ENCODE data around the gene DHX30.

The DHX30 gene

DNA sequence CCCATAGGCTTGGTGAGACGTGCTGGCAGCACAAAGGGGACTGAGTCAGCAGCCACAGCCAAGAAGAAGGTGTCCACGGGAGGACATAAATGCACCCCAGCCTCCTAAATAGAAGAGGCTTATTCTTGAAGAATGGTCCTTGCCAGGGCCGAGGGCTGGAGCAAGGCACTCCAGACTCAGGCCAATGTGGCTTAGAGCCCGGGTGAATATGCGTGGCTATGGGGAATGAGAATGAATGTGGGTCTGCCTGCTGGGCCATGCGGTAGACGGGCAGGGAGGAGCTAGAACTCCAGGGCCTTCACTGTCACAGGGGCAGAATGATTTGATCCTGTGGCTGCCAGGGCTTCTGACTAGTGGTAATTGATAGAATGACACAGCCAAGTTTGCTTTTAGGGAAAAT, 34.0 kb downstream of the DHX30 start:
- no peak overlapping the region for H3K4me3 ChIP-seq
- H3K9me3 ChIP-seq (replicated peaks in 1 of 11) = no peaks in the 10 kb centered on the region
- no peak overlapping the region for H3K27ac ChIP-seq
- TF ChIP-seq Cebpa-rat (IDR thresholded peaks at IDR 0.05) = no peak
- H3K4me1 ChIP-seq = no peaks in the 10 kb centered on the region
- peaks cover 96 to 100% (median 100%) of the 10 kb centered on the region in 11 experiments for H3K36me3 ChIP-seq
- peaks cover 16 to 100% (median 93%) of the 10 kb centered on the region in 11 experiments; a peak in 21 of 22 replicates for H4K20me1 ChIP-seq
- no peak overlapping the region for H3K4me2 ChIP-seq
- no peaks in the 10 kb centered on the region for H3K27me3 ChIP-seq
- H3K9ac ChIP-seq = no peak overlapping the region

DNA sequence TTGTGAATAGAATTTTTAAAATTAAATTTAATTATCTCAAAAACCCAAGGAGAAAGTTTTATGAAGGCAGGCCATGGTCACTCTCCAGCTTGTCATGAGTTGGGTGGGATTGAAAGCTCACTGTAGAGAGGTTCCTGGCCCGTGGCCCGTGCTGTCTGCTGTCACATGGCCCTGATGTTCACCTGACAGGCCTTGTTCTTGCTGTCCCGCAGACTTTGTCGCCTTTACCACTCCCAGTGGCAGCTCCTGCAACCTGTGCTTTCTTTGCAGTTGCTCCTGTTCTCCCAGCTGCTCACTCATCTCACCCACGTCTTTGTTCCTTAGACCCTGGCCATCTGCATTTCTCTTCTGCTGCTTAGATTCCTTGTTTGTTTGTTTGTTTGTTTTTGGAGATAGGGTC, 35.6 kb downstream of the DHX30 start:
- no peak overlapping the region for H3K4me2 ChIP-seq
- H3K9ac ChIP-seq = no peak overlapping the region
- H3K4me3 ChIP-seq = no peak overlapping the region
- no peak for TF ChIP-seq Cebpa-rat (IDR thresholded peaks at IDR 0.05)
- peaks cover 16 to 100% (median 95%) of the 10 kb centered on the region in 11 experiments; a peak in 21 of 22 replicates for H4K20me1 ChIP-seq
- H3K36me3 ChIP-seq = peaks cover 96 to 100% (median 100%) of the 10 kb centered on the region in 11 experiments
- no peaks in the 10 kb centered on the region for H3K27me3 ChIP-seq
- H3K4me1 ChIP-seq = no peaks in the 10 kb centered on the region
- no peaks in the 10 kb centered on the region for H3K9me3 ChIP-seq (replicated peaks in 1 of 11)
- no peak overlapping the region for H3K27ac ChIP-seq

DNA sequence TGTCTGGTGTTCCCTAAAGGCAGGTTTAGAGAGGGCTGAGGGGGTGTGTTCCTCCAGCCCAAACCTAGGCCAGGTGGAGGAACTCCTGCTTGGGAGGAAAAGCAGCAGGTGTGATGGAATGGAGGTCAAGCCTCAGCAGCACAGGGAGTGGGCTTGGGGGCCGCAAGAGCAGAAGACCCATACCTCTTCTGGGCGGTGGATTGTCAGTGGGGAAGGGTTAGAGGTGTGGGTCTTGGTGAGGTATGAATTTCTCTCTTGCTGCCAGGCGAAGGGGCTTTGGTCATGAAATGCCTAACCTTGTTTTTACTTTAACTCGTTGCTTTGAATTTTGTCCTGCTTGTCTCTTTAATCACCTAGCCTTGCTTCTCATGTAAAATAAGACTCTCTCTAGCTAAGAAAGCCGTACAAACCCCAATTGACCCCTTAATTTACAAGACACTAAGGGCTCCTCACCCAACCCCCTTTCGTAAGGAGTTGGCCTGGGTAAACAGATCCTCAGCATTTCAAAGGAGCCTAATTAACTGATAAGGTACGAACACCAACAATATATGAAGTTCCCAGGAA, 38.9 kb downstream of the DHX30 start:
- H3K4me2 ChIP-seq = no peak overlapping the region
- no peak overlapping the region for H3K27ac ChIP-seq
- H3K36me3 ChIP-seq = peaks cover 96 to 100% (median 100%) of the 10 kb centered on the region in 11 experiments
- H3K4me3 ChIP-seq = no peak overlapping the region
- H3K9ac ChIP-seq = no peak overlapping the region
- no peaks in the 10 kb centered on the region for H3K27me3 ChIP-seq
- peaks cover 25 to 100% (median 96%) of the 10 kb centered on the region in 11 experiments; a peak in 21 of 22 replicates for H4K20me1 ChIP-seq
- no peaks in the 10 kb centered on the region for H3K4me1 ChIP-seq
- no peak for TF ChIP-seq Cebpa-rat (IDR thresholded peaks at IDR 0.05)
- no peaks in the 10 kb centered on the region for H3K9me3 ChIP-seq (replicated peaks in 1 of 11)

DNA sequence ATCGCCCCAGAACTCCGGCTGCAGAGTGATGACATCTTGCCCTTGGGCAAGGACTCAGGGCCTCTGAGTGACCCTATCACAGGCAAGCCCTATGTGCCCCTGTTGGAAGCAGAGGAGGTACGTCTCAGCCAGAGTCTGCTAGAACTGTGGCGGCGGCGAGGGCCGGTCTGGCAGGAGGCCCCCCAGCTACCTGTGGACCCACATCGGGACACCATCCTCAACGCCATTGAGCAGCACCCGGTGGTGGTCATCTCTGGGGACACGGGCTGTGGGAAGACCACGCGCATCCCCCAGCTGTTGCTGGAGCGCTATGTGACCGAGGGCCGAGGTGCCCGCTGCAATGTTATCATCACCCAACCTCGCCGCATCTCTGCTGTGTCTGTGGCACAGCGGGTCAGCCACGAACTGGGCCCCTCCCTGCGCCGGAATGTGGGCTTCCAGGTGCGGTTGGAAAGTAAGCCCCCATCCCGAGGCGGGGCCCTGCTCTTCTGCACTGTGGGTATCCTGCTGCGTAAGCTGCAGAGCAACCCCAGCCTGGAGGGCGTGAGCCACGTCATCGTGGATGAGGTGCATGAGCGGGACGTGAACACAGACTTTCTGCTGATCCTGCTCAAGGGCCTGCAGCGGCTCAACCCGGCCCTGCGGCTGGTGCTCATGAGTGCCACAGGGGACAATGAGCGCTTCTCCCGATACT, 43.4 kb downstream of the DHX30 start:
- Histone ChIP-seq H3K4me2 (no peak overlapping the region), H4K20me1 (peaks cover 38 to 100% (median 96%) of the 10 kb centered on the region in 11 experiments; a peak in 21 of 22 replicates), H3K27ac (no peak overlapping the region), H3K27me3 (no peaks in the 10 kb centered on the region), H3K4me3 (no peak overlapping the region), H3K4me1 (peaks cover 10 to 30% (median 27%) of the 10 kb centered on the region in 10 experiments), H3K9ac (no peak overlapping the region), H3K36me3 (peaks cover 97 to 100% (median 100%) of the 10 kb centered on the region in 11 experiments), H3K9me3 (replicated peaks in 1 of 11) (no peaks in the 10 kb centered on the region)
- TF ChIP-seq Cebpa-rat (IDR thresholded peaks at IDR 0.05) = no peak

DNA sequence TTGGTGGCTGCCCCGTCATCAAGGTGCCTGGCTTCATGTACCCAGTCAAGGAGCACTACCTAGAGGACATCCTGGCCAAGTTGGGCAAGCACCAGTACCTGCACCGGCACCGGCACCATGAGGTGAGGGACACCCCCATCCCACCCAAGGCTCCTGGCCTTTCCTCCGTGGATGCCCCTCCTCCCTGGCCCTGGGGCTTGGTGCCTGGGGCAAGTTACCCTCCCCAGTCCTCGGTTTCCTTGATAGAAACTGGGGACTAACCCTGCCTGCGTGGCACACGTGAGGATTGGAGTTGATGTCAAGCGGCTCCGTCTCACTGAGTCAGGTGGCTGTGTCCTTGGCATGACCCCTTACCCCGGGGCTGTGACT, 43.9 kb downstream of the DHX30 start:
- peaks cover 43 to 100% (median 96%) of the 10 kb centered on the region in 11 experiments; a peak in 21 of 22 replicates for H4K20me1 ChIP-seq
- no peak overlapping the region for H3K9ac ChIP-seq
- no peak for TF ChIP-seq Cebpa-rat (IDR thresholded peaks at IDR 0.05)
- H3K4me3 ChIP-seq = no peak overlapping the region
- no peaks in the 10 kb centered on the region for H3K9me3 ChIP-seq (replicated peaks in 1 of 11)
- no peak overlapping the region for H3K4me2 ChIP-seq
- peaks cover 96 to 100% (median 100%) of the 10 kb centered on the region in 11 experiments for H3K36me3 ChIP-seq
- no peak overlapping the region for H3K27ac ChIP-seq
- no peaks in the 10 kb centered on the region for H3K27me3 ChIP-seq
- peaks cover 16 to 36% (median 33%) of the 10 kb centered on the region in 10 experiments for H3K4me1 ChIP-seq

DNA sequence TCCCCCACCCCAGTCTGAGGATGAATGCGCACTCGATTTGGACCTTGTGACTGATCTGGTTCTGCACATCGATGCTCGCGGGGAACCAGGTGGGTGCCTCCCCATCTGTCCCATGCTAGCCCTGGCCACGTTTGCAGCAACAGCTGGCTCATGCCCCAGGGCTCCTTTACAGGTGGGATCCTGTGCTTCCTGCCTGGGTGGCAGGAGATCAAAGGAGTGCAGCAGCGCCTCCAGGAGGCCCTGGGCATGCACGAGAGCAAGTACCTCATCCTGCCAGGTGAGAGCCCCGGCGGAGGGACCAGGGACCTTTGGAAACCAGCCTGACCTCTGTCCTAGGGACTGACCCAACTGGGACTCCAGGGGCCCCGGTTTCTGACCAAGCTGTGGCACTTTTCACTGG, 44.3 kb downstream of the DHX30 start:
- Histone ChIP-seq H3K4me2 (no peak overlapping the region), H4K20me1 (peaks cover 44 to 100% (median 99%) of the 10 kb centered on the region in 11 experiments; a peak in 21 of 22 replicates), H3K27ac (no peak overlapping the region), H3K36me3 (peaks cover 96 to 100% (median 100%) of the 10 kb centered on the region in 11 experiments), H3K27me3 (no peaks in the 10 kb centered on the region), H3K9ac (no peak overlapping the region), H3K4me1 (peaks cover 20 to 40% (median 37%) of the 10 kb centered on the region in 10 experiments), H3K4me3 (no peak overlapping the region), H3K9me3 (replicated peaks in 1 of 11) (no peaks in the 10 kb centered on the region)
- TF ChIP-seq Cebpa-rat (IDR thresholded peaks at IDR 0.05) = no peak

DNA sequence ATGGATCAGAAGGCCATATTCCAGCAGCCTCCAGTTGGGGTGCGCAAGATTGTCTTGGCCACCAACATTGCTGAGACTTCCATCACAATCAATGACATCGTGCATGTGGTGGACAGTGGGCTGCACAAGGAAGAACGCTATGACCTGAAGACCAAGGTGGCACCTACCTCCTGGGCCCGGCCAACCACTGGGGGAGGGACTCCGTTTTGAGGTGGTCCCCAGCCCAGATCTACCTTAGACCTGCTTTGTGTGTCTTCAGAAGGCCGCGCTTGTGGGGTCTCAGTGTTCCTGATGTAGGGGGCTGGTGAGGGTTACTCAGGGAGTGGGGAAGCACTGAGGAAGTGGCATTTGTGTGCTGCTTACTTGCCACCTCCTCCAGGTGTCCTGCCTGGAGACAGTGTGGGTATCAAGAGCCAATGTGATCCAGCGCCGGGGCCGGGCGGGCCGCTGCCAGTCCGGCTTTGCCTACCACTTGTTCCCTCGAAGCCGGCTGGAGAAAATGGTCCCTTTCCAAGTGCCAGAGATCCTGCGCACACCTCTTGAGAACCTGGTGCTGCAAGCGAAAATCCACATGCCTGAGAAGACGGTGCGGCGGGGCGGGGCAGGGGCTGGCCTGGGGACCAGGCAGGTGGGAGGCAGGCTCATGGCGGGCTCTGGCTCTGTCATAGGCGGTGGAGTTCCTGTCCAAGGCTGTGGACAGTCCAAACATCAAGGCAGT, 45.0 kb downstream of the DHX30 start:
- no peak overlapping the region for H3K4me3 ChIP-seq
- no peaks in the 10 kb centered on the region for H3K9me3 ChIP-seq (replicated peaks in 1 of 11)
- peaks cover 25 to 45% (median 42%) of the 10 kb centered on the region in 10 experiments for H3K4me1 ChIP-seq
- peaks cover 44 to 100% (median 98%) of the 10 kb centered on the region in 11 experiments; a peak in 21 of 22 replicates for H4K20me1 ChIP-seq
- TF ChIP-seq Cebpa-rat (IDR thresholded peaks at IDR 0.05) = no peak
- no peaks in the 10 kb centered on the region for H3K27me3 ChIP-seq
- no peak overlapping the region; a peak in 1 of 22 replicates for H3K4me2 ChIP-seq
- no peak overlapping the region for H3K27ac ChIP-seq
- peaks cover 95 to 100% (median 100%) of the 10 kb centered on the region in 11 experiments for H3K36me3 ChIP-seq
- H3K9ac ChIP-seq = no peak overlapping the region

DNA sequence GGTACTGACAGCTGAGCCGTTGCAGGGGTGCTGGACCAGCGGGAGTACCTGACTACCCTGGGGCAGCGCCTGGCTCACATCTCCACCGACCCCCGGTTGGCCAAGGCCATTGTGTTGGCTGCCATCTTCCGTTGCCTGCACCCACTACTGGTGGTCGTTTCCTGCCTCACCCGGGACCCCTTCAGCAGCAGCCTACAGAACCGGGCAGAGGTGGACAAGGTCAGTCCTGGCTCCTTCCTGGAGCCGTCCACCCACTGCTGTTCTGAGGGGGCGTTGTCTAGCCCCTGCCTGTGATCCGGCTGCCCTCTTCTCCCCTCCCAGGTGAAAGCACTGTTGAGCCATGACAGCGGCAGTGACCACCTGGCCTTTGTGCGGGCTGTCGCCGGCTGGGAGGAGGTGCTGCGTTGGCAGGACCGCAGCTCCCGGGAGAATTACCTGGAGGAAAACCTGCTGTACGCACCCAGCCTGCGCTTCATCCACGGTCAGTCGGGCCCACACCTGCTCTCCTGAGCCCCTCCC, 45.7 kb downstream of the DHX30 start:
- Histone ChIP-seq H3K27ac (no peak overlapping the region), H3K4me1 (peaks cover 25 to 45% (median 42%) of the 10 kb centered on the region in 10 experiments), H3K9ac (peak overlapping the region in 1 of 11 experiments; percentile 30; a peak in 3 of 22 replicates), H3K27me3 (no peaks in the 10 kb centered on the region), H4K20me1 (peaks cover 44 to 97% (median 91%) of the 10 kb centered on the region in 11 experiments; a peak in 21 of 22 replicates), H3K4me2 (peak overlapping the region in 8 of 11 experiments; percentile 37 to 83 (median 68); a peak in 13 of 22 replicates), H3K36me3 (peaks cover 91 to 97% (median 95%) of the 10 kb centered on the region in 11 experiments), H3K9me3 (replicated peaks in 1 of 11) (no peaks in the 10 kb centered on the region), H3K4me3 (no peak overlapping the region)
- TF ChIP-seq Cebpa-rat (IDR thresholded peaks at IDR 0.05) = no peak

Measured in BLaER1 treated with 17β-estradiol and CSF1 and Interleukin-3, amounts not matched to agents 10 nM and 100 nM (cell line).